ENCODE data around the gene SH3RF3.

Gene SH3RF3

DNA sequence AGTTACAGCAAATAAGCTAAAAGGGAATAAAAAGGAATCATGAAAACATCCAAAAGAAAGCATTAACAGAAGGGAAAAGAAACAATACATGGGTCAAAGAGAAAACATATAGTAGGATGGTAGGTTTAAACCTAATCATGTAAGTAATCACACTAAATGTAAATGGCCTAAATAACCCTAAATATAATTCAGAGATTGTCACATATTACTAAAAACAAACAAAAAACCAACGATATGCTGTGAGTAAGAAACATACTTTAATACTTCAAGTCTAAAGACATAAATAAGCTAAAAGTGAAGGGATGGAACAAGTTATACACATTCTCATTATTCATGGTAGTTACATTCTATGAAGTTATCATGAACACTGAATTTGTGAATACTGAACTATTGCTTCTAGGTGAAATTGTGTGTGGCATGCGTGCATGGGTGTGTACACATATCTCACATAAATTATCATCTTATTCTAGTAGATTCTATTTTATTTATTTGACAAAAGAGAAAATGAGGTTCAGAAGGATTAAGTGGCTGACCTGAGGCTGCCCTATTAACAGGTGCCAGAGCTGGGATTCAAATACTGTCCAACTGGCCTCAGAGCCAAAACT is 313.8 kb downstream of the SH3RF3 start:
- DNase-seq = no peak

DNA sequence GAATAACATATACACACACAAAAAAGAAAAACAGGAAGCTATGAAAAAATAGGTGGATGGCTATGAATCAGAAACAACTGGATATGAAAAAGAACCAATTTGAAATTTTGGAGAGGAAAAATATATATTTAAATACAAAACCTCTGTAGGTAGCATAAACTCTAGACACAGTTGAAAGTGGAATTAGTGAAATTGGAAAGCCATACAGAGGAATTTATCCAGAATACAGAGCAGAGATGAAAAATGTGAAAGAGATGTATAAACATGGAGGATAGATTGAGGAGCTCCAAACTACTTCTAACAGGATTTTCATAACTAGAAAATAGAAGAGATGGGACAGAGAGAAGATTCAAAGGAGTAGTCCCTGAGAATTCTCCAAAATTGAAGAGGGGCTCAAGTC is 315.9 kb downstream of the SH3RF3 start:
- DNase-seq = no peak

DNA sequence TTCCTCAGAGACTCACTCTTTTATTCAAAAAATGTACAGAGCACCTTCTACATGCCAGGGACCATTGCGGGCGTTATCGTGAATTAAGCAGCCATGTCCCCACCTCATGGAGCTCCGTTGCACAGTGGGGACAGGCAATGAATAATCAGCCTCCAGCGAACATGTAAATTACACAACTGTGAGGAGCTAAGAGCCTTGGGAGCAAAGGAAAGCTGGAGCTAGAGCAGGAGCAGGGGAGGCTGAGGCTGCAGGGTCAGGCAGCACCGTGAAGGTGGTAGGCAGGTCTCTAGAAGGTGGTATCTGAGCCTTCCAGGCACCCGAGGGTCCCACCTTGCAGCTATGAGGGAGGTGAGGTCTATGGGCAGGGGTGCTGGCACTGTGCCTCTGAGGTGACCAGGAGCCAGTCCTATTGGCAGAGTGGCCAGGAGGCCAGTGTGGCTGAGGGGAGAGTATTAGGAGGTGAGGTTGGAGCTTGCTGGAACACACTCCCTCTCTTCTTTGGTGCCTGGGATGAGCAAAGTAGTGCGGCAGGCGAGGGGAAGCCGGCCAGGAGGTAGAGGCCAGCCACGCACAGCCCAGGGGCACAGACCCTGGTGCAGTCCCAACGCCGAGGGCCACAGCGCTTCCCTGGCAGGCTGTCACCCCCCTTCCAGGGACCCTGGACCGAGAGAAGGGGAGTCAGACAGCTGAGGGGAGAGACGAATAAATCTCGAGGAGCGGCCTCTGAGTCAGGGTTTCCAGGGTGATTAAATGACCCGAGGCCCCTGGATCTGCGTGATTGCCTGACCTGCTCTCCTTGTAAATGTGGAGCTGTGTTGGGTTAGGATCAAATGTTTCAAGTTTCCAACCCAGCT is 317.5 kb downstream of the SH3RF3 start:
- no peak for DNase-seq

DNA sequence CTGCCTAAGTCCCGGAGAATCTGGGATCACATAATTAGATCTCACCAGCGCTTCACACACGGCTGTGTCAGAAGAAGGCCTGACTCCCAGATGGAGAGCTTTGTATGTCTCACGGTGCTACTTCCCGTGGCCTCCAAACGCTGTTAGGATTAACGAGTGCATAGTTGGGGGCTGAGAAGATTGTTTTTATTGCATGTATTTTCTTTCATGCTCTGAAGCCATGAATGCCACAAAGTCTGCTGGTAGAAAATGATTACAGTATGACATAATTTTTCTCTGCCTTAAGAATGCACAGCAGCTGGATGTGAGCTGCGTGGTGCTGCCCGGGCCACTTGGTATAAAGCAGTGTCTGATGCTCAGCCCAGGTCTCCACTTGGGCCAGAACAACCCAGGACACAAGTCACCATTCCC is 318.3 kb downstream of the SH3RF3 start:
- no peak for DNase-seq

DNA sequence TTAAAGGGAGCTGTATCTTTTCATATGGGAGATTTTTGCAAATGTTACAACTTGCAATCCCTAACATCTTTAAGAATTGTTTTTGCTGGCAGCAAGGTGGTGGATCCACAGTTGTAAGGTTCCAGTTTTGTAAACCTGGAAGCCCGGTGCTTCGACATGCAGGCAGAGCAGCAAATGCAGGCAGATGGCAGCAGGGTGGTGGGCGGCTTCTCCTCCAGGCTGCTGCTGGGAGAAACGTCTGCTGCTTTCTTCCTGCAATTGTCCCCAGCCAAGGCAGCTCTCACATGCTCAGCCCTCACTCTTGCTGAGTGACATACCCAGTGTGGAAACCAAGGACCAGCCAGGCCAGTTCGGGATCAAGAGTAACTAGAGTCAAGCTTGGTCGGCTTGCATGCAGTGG is 318.8 kb downstream of the SH3RF3 start:
- no peak for DNase-seq

DNA sequence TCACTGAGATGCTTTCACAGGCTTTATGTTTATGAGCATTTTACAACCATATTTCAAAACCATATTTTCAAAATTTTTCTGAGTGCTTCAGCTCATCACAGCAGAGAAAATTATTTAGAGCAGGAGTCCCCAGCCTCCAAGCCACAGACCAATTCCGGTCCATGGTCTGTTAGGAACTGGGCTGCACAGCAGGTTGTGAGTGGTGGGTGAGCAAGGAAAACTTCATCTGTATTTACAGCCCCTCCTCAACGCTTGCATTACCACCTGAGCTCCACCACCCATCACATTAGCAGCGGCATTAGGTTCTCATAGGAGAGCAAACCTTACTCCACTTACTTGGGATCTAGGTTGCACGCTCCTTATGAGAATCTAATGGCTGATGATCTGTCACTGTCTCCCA is 319.2 kb downstream of the SH3RF3 start:
- DNase-seq = no peak

DNA sequence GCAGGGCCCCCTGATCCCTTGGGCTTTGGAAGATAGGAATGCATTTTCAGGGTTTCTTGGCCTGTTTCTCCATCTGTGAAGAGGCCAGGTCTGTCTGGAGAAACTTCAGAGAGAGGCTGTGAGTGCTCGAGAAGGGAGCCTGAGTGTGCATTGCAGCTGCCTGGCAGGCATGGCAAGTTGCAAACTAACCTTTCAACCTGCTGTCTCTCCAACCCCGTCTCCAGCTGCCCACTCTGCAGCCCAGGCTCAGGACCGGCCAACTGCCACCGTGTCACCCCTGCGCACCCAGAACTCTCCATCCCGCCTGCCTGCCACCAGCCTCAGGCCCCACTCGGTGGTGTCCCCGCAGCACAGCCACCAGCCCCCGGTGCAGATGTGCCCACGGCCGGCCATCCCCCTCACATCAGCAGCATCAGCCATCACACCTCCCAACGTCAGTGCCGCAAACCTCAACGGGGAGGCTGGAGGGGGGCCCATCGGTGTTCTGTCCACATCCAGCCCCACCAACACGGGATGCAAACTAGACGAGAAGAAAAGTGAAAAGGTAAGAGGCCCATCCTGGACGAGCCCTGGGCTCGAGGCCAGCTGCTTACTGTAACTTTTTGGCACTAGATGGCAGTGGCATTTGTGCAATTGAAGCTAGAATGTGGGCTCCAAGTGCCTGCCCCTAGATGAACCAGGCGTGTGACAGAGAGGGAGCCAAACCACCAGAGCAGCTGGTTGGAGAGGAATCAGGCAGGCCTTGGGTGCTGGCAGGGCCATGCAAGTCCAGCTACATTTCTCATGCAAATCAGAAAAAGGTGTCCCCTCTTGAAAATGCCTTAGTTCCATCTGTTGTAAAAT is 320.2 kb downstream of the SH3RF3 start:
- peak; percentile 61 for DNase-seq

DNA sequence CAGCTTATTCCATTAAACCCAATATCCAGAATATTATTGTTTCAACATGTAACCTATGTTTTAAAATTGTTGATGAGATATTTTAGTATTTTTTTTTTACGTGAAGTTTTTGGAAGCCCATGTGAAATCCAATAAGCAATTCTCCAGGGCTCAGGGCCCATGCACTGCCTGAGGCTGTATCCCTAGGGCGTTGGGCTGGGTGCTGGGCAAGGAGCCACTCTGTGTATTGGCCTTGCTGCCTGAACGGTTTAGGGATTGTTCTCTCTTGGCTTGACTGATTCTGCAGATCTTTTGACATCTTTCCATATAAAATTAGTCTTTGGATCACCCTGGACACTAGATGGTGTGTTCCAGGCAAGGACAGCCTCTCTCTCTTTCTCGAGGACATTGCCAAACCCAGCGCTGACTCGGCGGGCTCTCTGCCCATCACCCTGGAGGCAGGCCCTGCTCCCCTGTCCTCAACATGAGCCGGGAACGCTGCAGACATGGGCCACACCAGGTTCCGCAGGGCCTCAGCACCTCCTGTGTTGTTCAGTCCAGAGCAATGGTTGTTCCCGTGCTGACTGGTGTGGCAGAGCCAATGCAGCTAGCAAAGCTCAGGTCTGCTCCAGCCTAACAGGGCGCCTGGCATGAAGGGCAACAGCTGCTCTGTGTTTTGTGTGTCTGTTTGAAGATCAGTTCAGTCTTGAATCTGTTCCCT is 321.7 kb downstream of the SH3RF3 start:
- no peak for DNase-seq

DNA sequence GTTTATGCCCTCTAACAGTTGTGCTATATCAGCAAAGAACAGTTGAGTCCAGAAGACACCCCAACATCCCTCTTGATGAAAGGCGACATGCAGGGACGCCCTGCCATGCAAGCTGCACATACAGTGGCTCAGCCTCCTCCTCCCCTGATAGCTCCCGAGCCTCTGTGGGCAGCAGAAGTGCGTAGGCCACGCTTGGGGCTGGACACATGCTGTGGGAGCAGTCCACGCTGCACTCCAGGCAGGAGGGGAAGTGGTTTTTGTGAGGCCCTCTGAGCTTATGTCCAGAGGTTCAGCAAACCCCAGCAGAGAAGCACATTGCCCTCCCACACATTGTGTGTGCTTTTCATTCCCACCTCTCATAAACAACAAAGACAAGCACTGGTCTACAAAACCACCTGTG is 322.7 kb downstream of the SH3RF3 start:
- DNase-seq = no peak

DNA sequence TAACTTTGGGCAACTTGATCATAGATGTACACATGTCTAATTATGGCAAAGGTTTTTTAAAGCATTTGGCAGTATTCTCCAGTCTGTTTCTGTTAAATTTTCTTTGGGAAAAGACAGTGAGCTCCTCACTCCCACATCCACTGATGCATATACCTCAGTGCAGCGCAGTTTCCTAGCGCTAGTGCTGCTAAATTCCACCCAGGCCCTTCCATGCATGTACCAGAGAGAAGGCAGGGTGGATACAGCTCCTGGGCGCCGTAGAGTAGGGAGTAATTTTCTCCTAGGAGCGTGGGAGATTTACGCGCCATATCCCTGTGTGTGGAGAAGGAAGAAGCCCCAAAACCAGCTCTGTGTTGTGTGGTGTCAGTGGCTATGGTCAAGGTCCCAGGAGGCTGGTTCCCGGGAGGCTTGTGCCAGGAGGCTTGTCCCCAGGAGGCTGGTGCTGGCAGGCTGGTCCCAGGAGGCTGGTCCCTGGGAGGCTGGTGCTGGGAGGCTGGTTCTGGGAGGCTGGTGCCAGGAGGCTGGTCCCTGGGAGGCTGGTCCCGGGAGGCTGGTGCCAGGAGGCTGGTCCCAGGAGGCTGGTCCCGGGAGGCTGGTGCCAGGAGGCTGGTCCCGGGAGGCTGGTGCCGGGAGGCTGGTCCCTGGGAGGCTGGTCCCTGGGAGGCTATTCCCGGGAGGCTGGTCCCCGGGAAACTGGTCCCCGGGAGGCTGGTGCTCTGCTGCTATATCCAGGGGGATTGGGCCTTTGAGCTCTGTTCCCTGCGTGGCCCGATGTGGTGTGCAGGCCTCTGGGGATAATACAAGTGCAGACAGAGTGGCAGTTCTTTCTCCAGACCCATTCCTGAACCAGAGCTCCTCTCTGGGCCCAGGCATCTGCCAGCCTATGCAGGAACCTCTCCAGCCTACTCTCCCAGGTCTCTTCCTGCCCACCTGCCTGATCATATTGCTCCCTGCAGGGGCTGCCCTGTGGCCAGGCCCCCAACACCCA is 323.6 kb downstream of the SH3RF3 start:
- DNase-seq = no peak

DNA sequence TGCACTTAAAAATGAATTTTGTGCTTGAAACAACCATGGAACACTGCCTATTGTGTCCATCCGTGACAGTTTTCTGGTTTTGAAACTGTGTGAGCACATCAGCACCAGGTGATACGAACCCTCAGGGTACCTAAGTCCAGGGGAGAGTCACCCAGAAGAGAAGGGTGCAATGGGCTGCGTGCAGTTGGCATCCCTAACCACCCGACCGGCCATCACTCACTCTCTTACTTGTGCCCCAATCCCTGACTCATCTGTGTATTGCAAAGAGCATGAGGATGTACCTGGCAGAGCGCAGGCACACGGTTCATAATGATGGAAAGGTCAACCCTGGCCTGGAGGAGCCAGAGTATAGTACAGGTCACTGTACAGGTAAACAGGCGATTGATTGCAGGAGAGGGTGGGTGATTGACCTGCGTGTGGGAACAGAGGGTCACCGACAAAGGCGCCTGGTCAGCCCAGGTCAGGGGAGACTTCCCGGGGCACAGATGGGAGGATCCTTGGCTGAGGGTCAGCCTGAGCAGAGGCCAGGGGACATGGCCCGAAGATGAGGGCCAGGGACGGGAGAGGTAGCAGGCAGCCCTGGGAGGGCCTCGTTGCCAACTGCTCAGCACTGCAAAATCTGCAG is 324.5 kb downstream of the SH3RF3 start:
- DNase-seq = no peak

DNA sequence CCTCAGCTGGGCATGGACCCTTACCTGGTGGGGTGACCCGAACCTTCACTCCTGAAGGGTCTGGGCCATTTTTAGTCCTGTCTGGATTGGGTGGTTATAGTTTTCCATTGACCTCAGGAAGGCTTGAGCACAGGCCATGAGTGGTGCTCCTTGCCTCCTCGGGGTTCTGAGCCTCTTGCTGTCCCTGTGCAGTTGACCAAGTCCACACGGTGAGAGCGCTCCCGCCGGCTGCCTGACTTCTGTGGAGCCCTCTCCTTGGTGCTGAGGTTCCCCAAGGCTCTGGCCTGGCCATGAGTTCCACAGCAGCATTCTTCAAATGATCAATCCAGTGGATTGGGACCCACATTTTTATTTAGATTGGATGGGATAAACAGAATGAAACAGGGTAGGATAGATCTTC is 325.3 kb downstream of the SH3RF3 start:
- no peak for DNase-seq

DNA sequence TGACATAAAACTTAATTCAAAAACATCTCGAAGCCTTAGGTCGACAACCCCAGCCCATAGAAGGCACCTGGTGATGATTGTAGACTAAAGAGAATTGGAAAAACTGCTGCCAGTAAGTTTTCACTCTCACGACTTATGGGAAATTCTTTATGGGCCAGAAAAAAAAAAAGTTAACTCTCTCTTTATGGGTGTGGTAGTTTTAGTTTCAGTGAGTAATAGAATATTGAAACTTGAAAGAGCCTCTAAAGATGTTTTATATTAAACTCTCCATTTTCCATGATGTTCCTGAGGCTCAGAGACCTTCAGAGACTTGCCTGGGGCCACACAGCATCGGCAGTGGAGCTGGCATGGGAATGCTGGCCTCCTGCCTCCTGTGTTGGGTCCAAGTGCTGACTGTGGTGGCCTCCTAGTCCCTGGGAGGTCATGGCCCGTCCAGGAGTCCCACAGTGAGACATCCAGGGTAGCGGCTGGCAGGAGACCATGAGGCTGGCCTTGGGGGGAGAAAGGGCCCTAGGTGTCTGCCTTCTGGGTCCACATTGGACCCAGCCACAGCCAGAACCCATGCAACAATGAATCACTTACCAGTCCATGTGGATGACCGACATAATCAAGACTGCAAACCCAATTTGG is 325.9 kb downstream of the SH3RF3 start:
- DNase-seq = no peak

DNA sequence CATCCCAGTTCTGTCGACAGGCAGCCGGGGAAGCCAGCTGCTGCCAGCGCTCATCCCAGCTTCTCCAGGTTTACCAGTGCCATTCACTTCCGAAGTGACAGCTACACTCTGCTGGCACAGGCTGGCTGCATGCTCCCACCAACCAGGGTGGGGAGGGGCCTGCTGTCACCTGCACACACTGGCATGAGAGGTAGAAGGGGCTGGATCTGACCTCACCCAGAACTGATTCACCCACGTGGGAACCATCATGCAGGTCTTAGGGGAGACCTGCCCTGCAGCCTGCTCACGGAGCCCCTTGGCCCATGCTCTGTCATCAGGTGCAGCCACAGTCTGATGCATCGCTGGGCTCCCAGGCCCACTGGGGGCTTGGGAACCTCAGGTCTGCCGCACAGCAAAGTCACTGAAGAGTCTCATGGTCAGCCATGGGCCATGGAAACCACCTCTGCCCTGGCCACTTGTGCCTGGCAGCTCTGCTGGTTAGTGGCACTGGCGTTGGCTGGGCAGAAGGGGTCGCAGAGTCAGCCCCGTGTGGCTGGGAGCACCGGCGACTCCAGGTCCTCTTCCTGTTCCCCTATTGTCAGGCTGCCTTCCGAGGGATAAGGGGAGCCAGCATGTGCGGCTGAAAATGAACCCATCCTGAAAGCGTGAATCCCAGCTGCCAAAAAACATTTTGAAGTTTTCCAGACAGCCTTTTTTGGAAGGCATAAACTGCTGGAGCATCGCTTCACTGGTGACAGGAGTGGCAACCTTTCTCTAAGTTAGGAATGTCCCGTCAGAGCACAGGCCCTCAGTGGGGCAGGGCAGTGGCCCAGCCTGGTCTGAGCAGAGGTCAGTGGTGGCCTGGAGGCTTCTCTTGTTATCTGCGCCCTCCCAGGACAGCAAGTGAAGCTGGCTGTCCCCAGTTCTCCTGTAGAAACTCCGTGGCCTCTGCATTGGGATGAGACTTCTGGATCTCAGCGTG is 327.0 kb downstream of the SH3RF3 start:
- no peak for DNase-seq

DNA sequence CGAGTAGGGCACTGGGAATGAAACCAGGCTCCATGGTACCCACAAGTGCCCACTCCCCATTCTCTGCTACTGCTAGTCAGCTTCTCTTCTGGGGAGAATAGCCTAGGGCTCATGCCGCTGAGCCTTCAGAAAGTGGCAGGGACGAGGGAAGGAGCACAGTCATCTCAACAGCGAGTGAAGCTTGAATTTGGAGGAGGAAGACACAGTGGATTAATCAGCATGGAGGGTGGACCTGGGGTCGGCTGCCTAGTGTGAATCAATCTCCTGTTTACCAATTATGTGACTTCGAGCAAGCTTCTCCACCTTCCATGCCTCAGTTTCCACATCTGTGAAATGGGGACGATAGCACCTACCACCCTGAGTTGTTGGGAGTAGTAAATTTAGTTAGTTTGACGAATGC is 327.8 kb downstream of the SH3RF3 start:
- DNase-seq = no peak

DNA sequence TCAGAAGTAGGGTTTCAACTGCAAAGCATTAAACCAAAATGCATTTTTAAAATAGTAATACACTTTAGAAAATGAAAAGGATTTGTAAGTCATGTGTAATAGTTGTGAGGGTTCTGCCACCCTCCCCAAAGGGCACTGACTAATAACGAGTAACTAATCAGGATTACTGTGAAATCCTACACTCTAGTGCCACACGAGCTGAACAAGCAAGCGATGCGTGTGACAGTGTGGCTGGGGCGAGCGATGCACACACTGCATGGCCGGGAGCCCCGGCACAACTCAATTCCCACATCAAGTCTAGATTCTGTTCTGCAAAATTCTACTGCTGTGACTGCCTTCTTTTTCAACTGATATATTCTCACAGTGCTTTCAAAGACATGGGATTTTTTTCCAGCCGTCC is 328.4 kb downstream of the SH3RF3 start:
- DNase-seq = no peak

DNA sequence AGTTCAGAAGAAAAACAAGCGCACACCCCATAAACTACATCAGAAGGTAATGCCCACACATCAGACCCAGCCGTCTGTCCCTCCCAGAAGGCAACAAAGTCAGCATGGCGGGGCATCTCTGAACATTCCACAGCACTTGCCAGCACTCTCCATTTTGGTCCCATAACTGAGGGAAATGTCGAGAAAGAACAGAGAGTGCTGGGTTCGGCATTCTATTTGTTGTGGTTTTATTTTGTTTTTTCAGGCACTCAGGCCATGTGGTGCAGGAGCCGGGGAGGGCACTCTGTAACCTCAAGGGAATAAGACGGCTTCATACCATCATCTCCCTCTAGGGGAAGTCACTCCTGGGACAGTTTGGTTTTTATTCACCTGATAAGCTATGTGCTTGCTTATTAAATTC is 328.8 kb downstream of the SH3RF3 start:
- DNase-seq = no peak

DNA sequence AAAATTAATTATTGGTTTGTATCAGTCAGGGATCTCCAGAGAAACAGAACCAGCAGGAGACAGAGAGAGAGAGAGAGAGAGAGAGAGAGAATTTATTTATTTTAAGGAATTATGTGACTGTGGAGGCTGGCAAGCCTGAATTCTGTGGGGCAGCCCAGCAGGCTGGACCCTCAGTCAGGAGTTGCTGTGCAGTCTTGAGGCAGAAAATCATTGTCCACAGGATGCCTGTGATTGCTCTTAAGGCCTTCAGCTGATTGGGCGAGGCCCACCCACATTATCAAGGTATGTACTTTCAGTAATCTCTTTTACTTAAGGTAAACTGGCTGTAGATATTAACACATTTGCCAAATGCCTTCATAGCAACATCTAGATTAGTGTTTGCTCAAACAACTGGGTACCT is 329.5 kb downstream of the SH3RF3 start:
- no peak for DNase-seq

DNA sequence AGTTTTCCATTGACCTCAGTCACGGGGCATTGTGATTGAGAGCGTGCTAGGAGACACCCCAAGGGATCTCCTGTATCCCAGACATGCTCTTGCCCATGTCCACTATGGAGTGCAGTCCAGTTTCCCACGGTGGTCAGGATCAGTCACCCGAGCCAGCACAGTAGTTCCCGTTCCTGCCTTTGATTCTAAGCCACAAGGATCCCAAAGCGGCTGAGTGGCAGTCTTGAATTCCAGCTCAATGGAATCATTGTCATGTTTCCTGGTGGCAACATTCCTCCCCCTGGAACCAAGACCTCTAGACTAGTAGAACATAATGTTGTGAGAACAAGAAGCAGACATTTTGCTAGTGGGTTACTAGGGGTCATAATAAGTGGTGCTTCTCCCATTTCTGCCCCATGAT is 330.5 kb downstream of the SH3RF3 start:
- DNase-seq = no peak

Data from NCI-H2029 (cell line).